HCT116 (cell line): Measurements from ENCODE around the gene GUCY2D. TPM values are rescaled to one million over a fixed set of nuclear protein-coding genes. Genes with fewer than 3 reads are reported as not detected.

ENCODE experiments used
- ATAC-seq: fragments of 200-7000 bp; cut with Tn5 transposase; 2 replicates; pipeline ENCODE4 v1.9.1; 2020; ENCODE audit warnings: mild to moderate bottlenecking, moderate library complexity
- BruUV-seq: library from RNA; stranded (reverse); fragments of 400-500 nt; replicated peaks from 2 replicates; lab custom pipeline; 2021; lab: Mats Ljungman, UMichigan
- CTCF ChIA-PET: fragments of 300-600 bp; sonication (Branson Sonifier 250); formaldehyde crosslinking; loops from one replicate; lab custom pipeline; 2021; ENCODE audit warnings: antibody characterized with exemption; lab: Charles Lee
- POLR2A ChIA-PET: fragments of 300-600, 350-600 bp; sonication (Branson Sonifier 250); formaldehyde crosslinking; loops from one replicate; lab custom pipeline; 2021; ENCODE audit warnings: antibody characterized with exemption; lab: Charles Lee
- RAD21 ChIA-PET, 2 experiments: fragments of 300-600 bp; sonication (Branson Sonifier 250); formaldehyde crosslinking; loops; one replicate each; lab custom pipeline; 2023; ENCODE audit warnings: low total read pairs in 2 of 2; ENCODE audit not compliant: uncharacterized antibody in 2 of 2, unreplicated experiment in 2 of 2, low non-redundant PET in 1 of 2; lab: Charles Lee
- DNase-seq: peaks from one replicate; pipeline ENCODE4 v3.0.0-alpha.2; 2010; ENCODE audit warnings: low read depth, low spot score
- H2AFZ ChIP-seq: fragments of 200-600 bp; shearing (Covaris generic), sonication (generic); 2 replicates; pipeline ENCODE4 v1.6.1; 2017; ENCODE audit warnings: low read depth, mixed run types, mixed read lengths, antibody characterized with exemption, low read length; ENCODE audit not compliant: poor library complexity, severe bottlenecking
- H3K27ac ChIP-seq: 2 replicates; pipeline ENCODE4 v1.5.1; 2012; ENCODE audit warnings: low read depth, low read length
- H3K27me3 ChIP-seq: fragments of 200-600 bp; sonication (generic); 2 replicates; pipeline ENCODE4 v1.6.1; 2016; ENCODE audit warnings: mixed run types, low read length, mixed read lengths; ENCODE audit not compliant: insufficient read depth
- H3K36me3 ChIP-seq, 2 experiments: fragments of 200-500 bp in 1 of 2; fragments of 200-600 bp in 1 of 2; sonication (Bioruptor generic) in 1 of 2; sonication (generic) in 1 of 2; 2 replicates each; pipeline versions ENCODE4 v1.5.1 to v1.6.1; 2014 to 2016; ENCODE audit warnings: low read length in 2 of 2, inconsistent platforms in 1 of 2, mixed read lengths in 1 of 2, mixed run types in 1 of 2; ENCODE audit not compliant: insufficient read depth in 2 of 2, control insufficient read depth in 1 of 2
- H3K4me1 ChIP-seq, 2 experiments: fragments of 200-600 bp in 1 of 2; sonication (generic) in 1 of 2; 2 replicates each; pipeline versions ENCODE4 v1.5.1 to v1.6.1; 2012 to 2017; ENCODE audit warnings: low read length in 2 of 2, inconsistent platforms in 1 of 2, mild to moderate bottlenecking in 1 of 2, mixed read lengths in 1 of 2, mixed run types in 1 of 2, moderate library complexity in 1 of 2; ENCODE audit not compliant: insufficient read depth in 2 of 2, control insufficient read depth in 1 of 2
- H3K4me2 ChIP-seq: fragments of 200-600 bp; sonication (generic); 2 replicates; pipeline ENCODE4 v1.6.1; 2017; ENCODE audit warnings: mixed run types, low read length, mixed read lengths
- H3K4me3 ChIP-seq, 2 experiments: fragments of 200-600 bp in 1 of 2; sonication (generic) in 1 of 2; replicated peaks in 1 of 2; 2 replicates each; pipeline ENCODE4 v1.5.1; 2011 to 2016; ENCODE audit warnings: low read length in 2 of 2, control low read depth in 1 of 2, low read depth in 1 of 2, mild to moderate bottlenecking in 1 of 2, mixed read lengths in 1 of 2, mixed run types in 1 of 2
- H3K79me2 ChIP-seq: fragments of 200-600 bp; sonication (generic); 2 replicates; pipeline ENCODE4 v1.6.1; 2017; ENCODE audit warnings: mild to moderate bottlenecking, mixed run types, low read length, moderate library complexity, mixed read lengths; ENCODE audit not compliant: insufficient read depth
- H3K9ac ChIP-seq: fragments of 200-600 bp; sonication (generic); 2 replicates; pipeline ENCODE4 v1.6.1; 2016; ENCODE audit warnings: low read length, mixed read lengths
- H3K9me2 ChIP-seq: fragments of 200-600 bp; sonication (generic), shearing (Covaris generic); 2 replicates; pipeline ENCODE4 v1.6.1; 2017; ENCODE audit warnings: mixed run types, mild to moderate bottlenecking, moderate library complexity; ENCODE audit not compliant: insufficient read depth
- H3K9me3 ChIP-seq, 2 experiments: fragments of 200-500 bp in 1 of 2; fragments of 200-600 bp in 1 of 2; sonication (Bioruptor generic) in 1 of 2; sonication (generic) in 1 of 2; 2 replicates each; pipeline ENCODE4 v1.6.1; 2014 to 2017; ENCODE audit warnings: low read length in 2 of 2, mixed read lengths in 2 of 2, inconsistent platforms in 1 of 2, low read depth in 1 of 2, mild to moderate bottlenecking in 1 of 2, mixed run types in 1 of 2, moderate library complexity in 1 of 2; ENCODE audit not compliant: control insufficient read depth in 1 of 2, insufficient read depth in 1 of 2
- H4K20me1 ChIP-seq: fragments of 200-600 bp; sonication (generic), shearing (Covaris generic); 2 replicates; pipeline ENCODE4 v1.6.1; 2017; ENCODE audit warnings: mixed run types, mild to moderate bottlenecking, moderate library complexity; ENCODE audit not compliant: insufficient read depth
- CBX3 ChIP-seq: IDR thresholded peaks from 2 replicates; pipeline ENCODE4 v1.6.1; 2012; ENCODE audit warnings: low read depth
- CEBPB ChIP-seq: IDR thresholded peaks from 2 replicates; pipeline ENCODE4 v1.6.1; 2012; ENCODE audit warnings: low read depth
- CTCF ChIP-seq, 3 experiments: fragments of 200-600 bp in 1 of 3; sonication (generic) in 1 of 3; IDR thresholded peaks in 2 of 3; conservative IDR thresholded peaks in 1 of 3; 2 replicates each; pipeline ENCODE4 v1.5.1; 2012 to 2017; ENCODE audit warnings: low read depth in 2 of 3, low read length in 2 of 3, antibody characterized with exemption in 1 of 3, borderline replicate concordance in 1 of 3, control low read depth in 1 of 3, mild to moderate bottlenecking in 1 of 3, mixed read lengths in 1 of 3, mixed run types in 1 of 3, moderate library complexity in 1 of 3; ENCODE audit not compliant: insufficient read depth in 1 of 3
- EZH2 ChIP-seq: fragments of 200-600 bp; sonication (generic); IDR thresholded peaks from 2 replicates; pipeline ENCODE4 v1.6.1; 2017; ENCODE audit warnings: antibody characterized with exemption, mixed run types
- MAX ChIP-seq: IDR thresholded peaks from 2 replicates; pipeline ENCODE4 v1.6.1; 2012
- REST ChIP-seq: IDR thresholded peaks from 2 replicates; pipeline ENCODE4 v1.6.1; 2012; ENCODE audit warnings: low read depth
- SP1 ChIP-seq: IDR thresholded peaks from 2 replicates; pipeline ENCODE4 v1.6.1; 2012; ENCODE audit warnings: low read depth
- SRF ChIP-seq: IDR thresholded peaks from 2 replicates; pipeline ENCODE4 v1.6.1; 2012; ENCODE audit warnings: low read depth
- TCF7L2 ChIP-seq: IDR thresholded peaks from 2 replicates; pipeline ENCODE4 v1.7.0; 2011; ENCODE audit warnings: borderline replicate concordance, inconsistent platforms; ENCODE audit not compliant: insufficient read depth, insufficient read length; ENCODE audit errors: extremely low read depth
- ZFX ChIP-seq: fragments of 450-650 bp; IDR thresholded peaks from 2 replicates; pipeline ENCODE4 v1.6.1; 2017
- intact Hi-C: fragments of 100-400 bp; cut with micrococcal nuclease; formaldehyde crosslinking; loops from 2 replicates; pipeline ENCODE4 v1.10.0; 2022
- total RNA-seq: library from RNA; stranded (reverse); gene quantifications from one replicate; pipeline ENCODE4 v1.2.1, GENCODE V29; 2021; ENCODE audit not compliant: unreplicated experiment

GUCY2D gene
- total RNA-seq, 1 experiment from 2014 or later = 1.4 TPM

GRCh38 chr17:7992924-7993323 is 9.5 kb upstream of the GUCY2D start:
- no peak overlapping the region for H3K27ac ChIP-seq
- no peaks in the 10 kb centered on the region for H3K36me3 ChIP-seq
- H3K9me2 ChIP-seq = no peaks in the 10 kb centered on the region
- POLR2A ChIA-PET = no interaction called here
- DNase-seq (no peak), ATAC-seq (no peak)
- RAD21 ChIA-PET = no interaction called here
- no peak overlapping the region for H3K4me3 ChIP-seq
- intact Hi-C loops = loop anchor here (5.0 kb wide), 2 partner anchors 49 to 251 kb away; no protein-coding TSS in a partner anchor
- no peak overlapping the region for H3K9ac ChIP-seq
- H2AFZ ChIP-seq = no peak overlapping the region
- peaks cover 17 to 40% of the 10 kb centered on the region in 2 experiments for H3K4me1 ChIP-seq
- no TSS peak for BruUV-seq
- H3K9me3 ChIP-seq = no peaks in the 10 kb centered on the region
- CTCF ChIA-PET = interaction anchor here (0.9 kb wide), 1 partner anchor 80 kb away, joined by 3 read pairs; no protein-coding TSS in a partner anchor
- no peak for TF ChIP-seq CBX3
- no peak for TF ChIP-seq REST
- no peaks in the 10 kb centered on the region for H4K20me1 ChIP-seq
- no peaks in the 10 kb centered on the region for H3K27me3 ChIP-seq
- H3K4me2 ChIP-seq = peak overlapping the region; percentile 44
- no peaks in the 10 kb centered on the region for H3K79me2 ChIP-seq

- ChIA-PET POLR2A (no interaction called here), RAD21 (no interaction called here)
- intact Hi-C loops = loop anchor here (5.0 kb wide), 2 partner anchors 48 to 252 kb away; no protein-coding TSS in a partner anchor
- TF ChIP-seq CTCF (IDR thresholded peaks at IDR 0.05 in 2 of 3, conservative IDR thresholded peaks at IDR 0.05 in 1 of 3; ENCODE audit: borderline replicate concordance in 1 of 3, insufficient read depth in 1 of 3, low read depth in 2 of 3, low read length in 2 of 3) (no peak), ZFX (no peak), EZH2 (no peak), MAX (no peak), TCF7L2 (no peak), SRF (no peak), CEBPB (no peak), SP1 (no peak)
Observed at GRCh38 chr17:7993972-7994589, 8.3 kb upstream of the GUCY2D start.

More at GRCh38 chr17:7993972-7994589, 8.3 kb upstream of the GUCY2D start:
- DNase-seq (no peak), ATAC-seq (no peak)
- H3K79me2 ChIP-seq = no peaks in the 10 kb centered on the region
- no peaks in the 10 kb centered on the region for H4K20me1 ChIP-seq
- H3K4me1 ChIP-seq = peaks cover 17 to 36% of the 10 kb centered on the region in 2 experiments
- no peaks in the 10 kb centered on the region for H3K36me3 ChIP-seq
- H3K4me3 ChIP-seq = no peak overlapping the region
- H3K27me3 ChIP-seq = no peaks in the 10 kb centered on the region
- H2AFZ ChIP-seq = no peak overlapping the region
- no peak overlapping the region for H3K27ac ChIP-seq
- CTCF ChIA-PET = no interaction called here
- H3K9me2 ChIP-seq = no peaks in the 10 kb centered on the region
- H3K9me3 ChIP-seq = no peaks in the 10 kb centered on the region
- H3K9ac ChIP-seq = no peak overlapping the region
- no TSS peak for BruUV-seq
- H3K4me2 ChIP-seq = no peak overlapping the region
